ENCODE data around the gene GLYR1. TPM values are rescaled to one million over a fixed set of nuclear protein-coding genes. Genes with fewer than 3 reads are reported as not detected.

Gene GLYR1
- total and polyA plus RNA-seq, 2 of the 4 experiments (the other 2 are of a cell fraction), result 26.0 to 54.2 TPM

DNA sequence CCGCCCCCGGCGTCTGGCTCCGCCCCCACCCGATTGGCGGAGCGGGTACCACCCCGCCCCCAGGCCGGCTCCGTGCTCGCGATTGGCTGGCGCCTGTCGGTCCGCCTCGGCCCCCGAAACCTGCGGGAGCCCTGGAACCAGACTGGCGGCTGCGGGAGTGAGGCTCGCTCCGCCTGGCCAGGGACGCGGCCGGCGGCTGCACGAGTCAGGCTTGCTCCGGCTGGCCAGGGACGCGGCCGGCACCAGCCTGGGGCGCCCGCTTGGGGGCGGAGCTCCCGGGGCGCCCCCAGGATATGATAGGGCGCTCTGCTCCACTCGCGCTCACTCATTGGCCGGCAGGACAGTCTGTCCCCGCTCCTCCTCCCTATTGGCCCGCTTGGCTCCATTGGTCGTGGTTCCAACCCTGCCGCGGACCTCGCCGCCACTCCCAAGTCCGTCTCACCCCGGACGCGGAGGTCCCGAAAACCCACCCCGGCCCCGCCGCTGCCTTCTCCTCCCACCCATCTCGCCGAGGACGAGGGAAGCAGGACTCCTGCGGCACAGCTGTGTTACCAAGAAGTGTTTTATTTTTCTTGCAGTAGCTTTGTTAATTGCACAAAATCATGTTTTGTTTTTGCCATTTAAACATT is 44.3 kb downstream of the GLYR1 start (continued):
- TF ChIP-seq MAZ (IDR thresholded peaks at IDR 0.05; ENCODE audit: borderline replicate concordance, low read depth, low read length), result peak; percentile 27; the same call in 1 of the 2 replicates

DNA sequence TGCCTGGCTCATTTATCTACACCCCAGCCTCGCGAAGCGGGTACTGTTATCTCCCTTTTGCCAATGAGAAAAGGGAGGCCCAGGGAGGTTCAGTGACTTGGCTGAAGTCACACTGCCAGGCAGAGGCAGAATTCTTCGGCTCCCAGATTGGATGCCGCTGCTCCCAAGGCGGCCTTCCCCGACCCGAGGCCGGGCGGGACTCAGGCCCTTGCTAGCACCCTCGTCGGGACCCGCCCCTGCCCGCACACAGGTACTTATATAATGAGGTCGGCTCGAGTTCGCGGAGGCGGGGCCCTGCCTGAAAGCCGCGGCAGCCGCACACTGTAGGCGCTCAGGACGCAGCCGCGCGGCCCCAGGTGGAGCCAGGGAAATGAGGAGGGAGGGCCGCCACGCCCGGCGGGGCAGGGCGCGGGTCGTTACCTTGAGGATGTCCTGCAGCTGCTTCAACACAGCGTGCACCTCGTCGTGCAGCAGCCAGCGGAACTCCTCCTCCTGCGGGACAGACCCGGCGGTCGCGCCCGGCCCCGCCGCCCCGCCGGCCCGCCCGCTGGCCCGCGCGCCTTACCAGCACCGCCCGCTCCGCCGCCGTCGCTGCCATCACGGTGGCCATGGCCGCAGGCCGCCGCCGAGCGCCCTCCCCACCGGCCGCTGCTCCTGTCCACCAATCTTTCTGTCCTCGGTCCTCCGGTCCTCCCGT is 45.0 kb downstream of the GLYR1 start, which contains the start of gene ROGDI:
Gene ROGDI, minus strand, starts transcription at position 672 of the 697 bp plus-strand sequence. Its CDS starts 62 bp downstream, at position 610.
- Histone ChIP-seq H2AK9ac (replicated peaks; ENCODE audit: low read depth, low read length, poor library complexity) (peak within 1 kb of the TSS; percentile 91), H3K27me3 (ENCODE audit: control insufficient read depth, insufficient read depth, low read length) (no peaks in the 10 kb centered on the region), H3K9me3 (ENCODE audit: control insufficient read depth, insufficient read depth, low read length) (no peaks in the 10 kb centered on the region), H2BK15ac (ENCODE audit: low read depth, low read length) (no peak within 1 kb of the TSS), H3K4me1 (ENCODE audit: control insufficient read depth, insufficient read depth, low read length) (peaks cover 5% of the 10 kb centered on the region; the same call in 1 of the 2 replicates), H3K56ac (ENCODE audit: extremely low read depth, insufficient read depth, low read length) (no peak within 1 kb of the TSS), H4K20me1 (ENCODE audit: insufficient read depth, low read length) (no peaks in the 10 kb centered on the region; the same call in 1 of the 2 replicates), H3K4me2 (ENCODE audit: low read depth, low read length) (peak within 1 kb of the TSS; percentile 86), H2AFZ (replicated peaks; ENCODE audit: low read length, poor library complexity) (peak within 1 kb of the TSS; percentile 97), H3K9me1 (ENCODE audit: insufficient read depth, low read length) (no peaks in the 10 kb centered on the region), H3K79me1 (ENCODE audit: low read depth in 1 of 2, low read length in 2 of 2) (peaks cover 0 to 7% of the 10 kb centered on the region in 2 experiments; a peak in 1 of 4 replicates), H3K23ac (ENCODE audit: low read depth, low read length) (peak within 1 kb of the TSS; percentile 69), H3K9ac (ENCODE audit: low read depth, low read length) (peak within 1 kb of the TSS; percentile 57), H3K14ac (replicated peaks; ENCODE audit: low read depth, low read length) (peak within 1 kb of the TSS; percentile 50; the same call in 1 of the 2 replicates), H2BK20ac (ENCODE audit: low read depth, low read length) (no peak within 1 kb of the TSS), H2AK5ac (ENCODE audit: low read depth, low read length) (no peak within 1 kb of the TSS), H2BK120ac (ENCODE audit: low read depth, low read length) (peak within 1 kb of the TSS; percentile 62; the same call in 1 of the 2 replicates), H4K91ac (ENCODE audit: insufficient read depth, low read depth, low read length) (no peak within 1 kb of the TSS; the same call in 1 of the 2 replicates), H3K4ac (ENCODE audit: low read depth, low read length) (peak within 1 kb of the TSS; percentile 90), H2BK5ac (ENCODE audit: low read depth, low read length, poor library complexity, severe bottlenecking) (peak within 1 kb of the TSS; percentile 81), H3K36me3 (ENCODE audit: control insufficient read depth, insufficient read depth, low read length) (peaks cover 23% of the 10 kb centered on the region), H3K4me3 (ENCODE audit: insufficient read depth, low read depth, low read length) (peak within 1 kb of the TSS; percentile 94), H3K27ac (ENCODE audit: insufficient read depth, low read length) (peak within 1 kb of the TSS; percentile 59), H4K5ac (ENCODE audit: low read depth, low read length) (0 out of 2 replicates have a peak within 1 kb of the TSS, but pooled peaks have one; percentile 31), H3K18ac (ENCODE audit: low read depth, low read length) (no peak within 1 kb of the TSS), H4K8ac (ENCODE audit: low read depth in 2 of 2, low read length in 2 of 2) (peak within 1 kb of the TSS; percentile 79 to 84; a peak in 3 of 4 replicates)
- ChIA-PET CTCF (no interaction called here), POLR2A (ENCODE audit: unreplicated experiment) (interaction anchor here (0.5 to 0.6 kb wide), 4 partner anchors 45 to 205 kb away, joined by 3 to 5 read pairs (median 4); no protein-coding TSS in a partner anchor)
- ATAC-seq (ENCODE audit: low read depth) (peak; percentile 30), DNase-seq (peak; percentile 12)
- intact Hi-C loops (cut with micrococcal nuclease), result loop anchor here (2.0 to 5.0 kb wide), 2 partner anchors 35 to 155 kb away; partner anchors contain the start of gene ZNF500
- TF ChIP-seq NFE2L2 (IDR thresholded peaks at IDR 0.05; ENCODE audit: low read depth, low read length) (no peak), RAD21 (IDR thresholded peaks at IDR 0.05; ENCODE audit: low read length) (no peak), POLR2A (IDR thresholded peaks at IDR 0.05; ENCODE audit: low read depth, low read length) (no peak), MXI1 (IDR thresholded peaks at IDR 0.05; ENCODE audit: borderline replicate concordance, low read depth, low read length) (no peak), FOS (IDR thresholded peaks at IDR 0.05; ENCODE audit: low read depth, low read length) (no peak), BHLHE40 (IDR thresholded peaks at IDR 0.05; ENCODE audit: low read depth, low read length) (no peak), SMC3 (IDR thresholded peaks at IDR 0.05; ENCODE audit: low read depth, low read length) (no peak), CEBPB (IDR thresholded peaks at IDR 0.05; ENCODE audit: low read depth, low read length) (no peak), CHD1 (IDR thresholded peaks at IDR 0.05; ENCODE audit: low read depth, low read length) (no peak), RCOR1 (IDR thresholded peaks at IDR 0.05; ENCODE audit: insufficient replicate concordance, low read length) (no peak)
- TF ChIP-seq, protein P1, sequence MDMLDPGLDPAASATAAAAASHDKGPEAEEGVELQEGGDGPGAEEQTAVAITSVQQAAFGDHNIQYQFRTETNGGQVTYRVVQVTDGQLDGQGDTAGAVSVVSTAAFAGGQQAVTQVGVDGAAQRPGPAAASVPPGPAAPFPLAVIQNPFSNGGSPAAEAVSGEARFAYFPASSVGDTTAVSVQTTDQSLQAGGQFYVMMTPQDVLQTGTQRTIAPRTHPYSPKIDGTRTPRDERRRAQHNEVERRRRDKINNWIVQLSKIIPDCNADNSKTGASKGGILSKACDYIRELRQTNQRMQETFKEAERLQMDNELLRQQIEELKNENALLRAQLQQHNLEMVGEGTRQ (IDR thresholded peaks at IDR 0.05; ENCODE audit: low read depth, low read length), result no peak
- TF ChIP-seq, protein P2, sequence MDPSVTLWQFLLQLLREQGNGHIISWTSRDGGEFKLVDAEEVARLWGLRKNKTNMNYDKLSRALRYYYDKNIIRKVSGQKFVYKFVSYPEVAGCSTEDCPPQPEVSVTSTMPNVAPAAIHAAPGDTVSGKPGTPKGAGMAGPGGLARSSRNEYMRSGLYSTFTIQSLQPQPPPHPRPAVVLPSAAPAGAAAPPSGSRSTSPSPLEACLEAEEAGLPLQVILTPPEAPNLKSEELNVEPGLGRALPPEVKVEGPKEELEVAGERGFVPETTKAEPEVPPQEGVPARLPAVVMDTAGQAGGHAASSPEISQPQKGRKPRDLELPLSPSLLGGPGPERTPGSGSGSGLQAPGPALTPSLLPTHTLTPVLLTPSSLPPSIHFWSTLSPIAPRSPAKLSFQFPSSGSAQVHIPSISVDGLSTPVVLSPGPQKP (IDR thresholded peaks at IDR 0.05; ENCODE audit: borderline replicate concordance, low read depth, low read length), result no peak
- WGBS, 2 experiments (ENCODE audit: extremely low coverage in 2 of 2, insufficient read length in 1 of 2), result 1% methylated on average over 50 of the region's 70 CpGs; no CpG with 5 or more reads in 1 of the 2 experiments
- no TSS peak for BruUV-seq (replicated peaks)
- dilution Hi-C loops (cut with HindIII; ENCODE audit: low sequenced_read_pairs, unreplicated experiment), result no loop called here
- in situ Hi-C loops (cut with MboI; ENCODE audit: low sequenced_read_pairs), result no loop called here
